Natural killer cell (primary cell): Measurements from ENCODE around the gene CRYGD. TPM values are rescaled to one million over a fixed set of nuclear protein-coding genes. Genes with fewer than 3 reads are reported as not detected.
"Not testable (repeated sequence)": the region's sequence is repeated elsewhere in the genome, so short reads cannot be mapped to it uniquely, and the experiment has no call there.

Experiments used
- ATAC-seq, 3 donors: fragments of 150-1000 bp in 2 of 3; fragments of 200-7000 bp in 1 of 3; cut with Tn5 transposase; 1 replicate in 1 of 3; 2 replicates in 2 of 3; pipeline ENCODE4 v1.10.0; 2021; ENCODE audit warnings: mild to moderate bottlenecking in 2 of 3, moderate library complexity in 2 of 3
- DNase-seq, 2 donors: peaks; one replicate each; pipeline versions ENCODE4 v3.0.0 to v3.0.0-alpha.2; 2013 to 2021; ENCODE audit warnings: mixed read lengths in 1 of 2
- H3K27ac ChIP-seq: one replicate; pipeline ENCODE4 v1.5.1; 2013; ENCODE audit warnings: mild to moderate bottlenecking, low read length
- H3K27me3 ChIP-seq: one replicate; pipeline ENCODE4 v1.6.1; 2013; ENCODE audit warnings: low read length; ENCODE audit not compliant: control insufficient read depth, insufficient read depth
- H3K36me3 ChIP-seq: one replicate; pipeline ENCODE4 v1.6.1; 2013; ENCODE audit warnings: low read length; ENCODE audit not compliant: control insufficient read depth, insufficient read depth
- H3K4me1 ChIP-seq: one replicate; pipeline ENCODE4 v1.6.1; 2013; ENCODE audit warnings: low read length; ENCODE audit not compliant: control insufficient read depth, insufficient read depth
- H3K4me3 ChIP-seq: one replicate; pipeline ENCODE4 v1.5.1; 2013; ENCODE audit warnings: low read length
- H3K9me3 ChIP-seq: one replicate; pipeline ENCODE4 v1.6.1; 2013; ENCODE audit warnings: low read length; ENCODE audit not compliant: control insufficient read depth, insufficient read depth
- H3K27ac Mint-ChIP-seq, 2 donors: one replicate each; pipeline ENCODE4 v1.8.0; 2022; ENCODE audit warnings: mild to moderate bottlenecking in 2 of 2, mixed read lengths in 2 of 2, moderate library complexity in 1 of 2
- H3K27me3 Mint-ChIP-seq, 2 donors: one replicate each; pipeline ENCODE4 v1.8.0; 2022; ENCODE audit warnings: low read depth in 2 of 2, mixed read lengths in 2 of 2
- H3K36me3 Mint-ChIP-seq: one replicate; pipeline ENCODE4 v1.8.0; 2022; ENCODE audit warnings: mixed read lengths
- H3K4me1 Mint-ChIP-seq, 2 donors: one replicate each; pipeline ENCODE4 v1.8.0; 2022; ENCODE audit warnings: mixed read lengths in 2 of 2
- H3K4me3 Mint-ChIP-seq: one replicate; pipeline ENCODE4 v1.8.0; 2022; ENCODE audit warnings: mild to moderate bottlenecking, moderate library complexity, mixed read lengths
- H3K9me3 Mint-ChIP-seq, 2 donors: one replicate each; pipeline ENCODE4 v1.8.0; 2022; ENCODE audit warnings: mixed read lengths in 2 of 2
- WGBS: methylation state at CpG from one replicate; pipeline ENCODE4 v1.1.7; 2013; ENCODE audit warnings: missing lambda C conversion rate; ENCODE audit not compliant: insufficient coverage; 5-methylcytosine and 5-hydroxymethylcytosine counted together
- intact Hi-C: fragments of 100-400 bp; cut with micrococcal nuclease; formaldehyde crosslinking; loops from one replicate; pipeline ENCODE4 v1.14.2; 2022
- total RNA-seq, 4 donors: library from RNA; stranded (reverse); fragments of 120-200 nt in 1 of 4; gene quantifications; one replicate each; pipeline versions ENCODE4 v1.2.3 to v1.2.4, GENCODE V29; 2013 to 2022
- TF ChIP-seq, protein P1 (sequence below): fragments of 200-600 bp; IDR thresholded peaks from one replicate; pipeline ENCODE4 v1.8.0; 2022; ENCODE audit warnings: antibody characterized with exemption

The CRYGD gene
- total RNA-seq, 3 donors from 2014 or later (not counting 1 experiment from before 2014, with no cell fraction given), result not detected

DNA sequence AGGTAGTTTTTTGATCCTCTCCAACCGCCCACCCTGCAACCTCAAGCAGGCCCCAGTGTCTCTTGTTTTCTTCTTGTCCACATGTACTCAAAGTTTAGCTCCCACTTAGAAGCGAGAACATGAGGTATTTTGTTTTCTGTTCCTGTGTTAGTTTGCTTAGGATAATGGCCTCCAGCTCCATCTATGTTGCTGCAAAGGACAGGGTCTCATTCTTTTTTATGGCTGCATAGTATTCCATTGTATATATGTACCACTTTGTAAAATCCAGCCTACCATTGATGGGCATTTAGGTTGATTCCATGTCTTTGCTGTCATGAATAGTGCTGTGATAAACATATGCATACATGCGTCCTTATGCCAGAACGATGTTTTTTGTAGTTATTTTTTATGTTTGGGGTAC, 2.8 kb upstream of the CRYGD start:
- Mint-ChIP-seq H3K9me3 (no peaks in the 10 kb centered on the region), H3K4me1 (peaks cover 12% of the 10 kb centered on the region in 2 donors), H3K27ac (no peak overlapping the region), H3K27me3 (peaks cover 17 to 34% of the 10 kb centered on the region in 2 donors), H3K4me3 (no peak overlapping the region), H3K36me3 (no peaks in the 10 kb centered on the region)
- Histone ChIP-seq H3K36me3 (no peaks in the 10 kb centered on the region), H3K4me1 (peaks cover 7% of the 10 kb centered on the region), H3K4me3 (no peak overlapping the region), H3K27me3 (peaks cover 13% of the 10 kb centered on the region), H3K9me3 (no peaks in the 10 kb centered on the region), H3K27ac (no peak overlapping the region)
- no peak for ATAC-seq
- DNase-seq, result no peak
- 93% methylated on average over 2 of the region's 4 CpGs for WGBS
- intact Hi-C loops, result no loop called here
- TF ChIP-seq, protein P1, sequence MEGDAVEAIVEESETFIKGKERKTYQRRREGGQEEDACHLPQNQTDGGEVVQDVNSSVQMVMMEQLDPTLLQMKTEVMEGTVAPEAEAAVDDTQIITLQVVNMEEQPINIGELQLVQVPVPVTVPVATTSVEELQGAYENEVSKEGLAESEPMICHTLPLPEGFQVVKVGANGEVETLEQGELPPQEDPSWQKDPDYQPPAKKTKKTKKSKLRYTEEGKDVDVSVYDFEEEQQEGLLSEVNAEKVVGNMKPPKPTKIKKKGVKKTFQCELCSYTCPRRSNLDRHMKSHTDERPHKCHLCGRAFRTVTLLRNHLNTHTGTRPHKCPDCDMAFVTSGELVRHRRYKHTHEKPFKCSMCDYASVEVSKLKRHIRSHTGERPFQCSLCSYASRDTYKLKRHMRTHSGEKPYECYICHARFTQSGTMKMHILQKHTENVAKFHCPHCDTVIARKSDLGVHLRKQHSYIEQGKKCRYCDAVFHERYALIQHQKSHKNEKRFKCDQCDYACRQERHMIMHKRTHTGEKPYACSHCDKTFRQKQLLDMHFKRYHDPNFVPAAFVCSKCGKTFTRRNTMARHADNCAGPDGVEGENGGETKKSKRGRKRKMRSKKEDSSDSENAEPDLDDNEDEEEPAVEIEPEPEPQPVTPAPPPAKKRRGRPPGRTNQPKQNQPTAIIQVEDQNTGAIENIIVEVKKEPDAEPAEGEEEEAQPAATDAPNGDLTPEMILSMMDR, result no peak

- no peak overlapping the region for H3K27ac ChIP-seq
Measured at GRCh38 chr2:208125251-208125650, 927 bp upstream of the CRYGD start.

DNA sequence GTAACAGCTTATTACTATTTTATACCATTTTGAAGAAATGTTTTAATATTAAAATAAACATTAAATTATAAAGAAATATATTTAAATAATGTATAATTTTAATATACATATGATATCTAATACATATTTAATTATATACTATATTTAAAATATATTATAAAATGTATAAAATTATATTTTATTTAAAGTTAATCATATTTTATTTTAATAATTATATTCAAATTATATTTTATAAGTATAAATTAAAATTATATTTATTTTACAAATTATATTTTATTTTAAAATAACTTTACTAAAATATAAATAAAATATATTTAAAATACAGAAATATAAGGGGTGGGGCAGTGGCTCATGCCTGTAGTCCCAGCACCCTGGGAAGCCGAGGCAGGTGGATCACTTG, 2.1 kb downstream of the CRYGD start:
- Mint-ChIP-seq H3K27ac (no peak overlapping the region), H3K9me3 (no peaks in the 10 kb centered on the region), H3K36me3 (no peaks in the 10 kb centered on the region), H3K4me3 (no peak overlapping the region), H3K27me3 (peaks cover 23 to 34% of the 10 kb centered on the region in 2 donors), H3K4me1 (peaks cover 12% of the 10 kb centered on the region in 2 donors)
- 100% methylated on average over 1 of the region's 1 CpG for WGBS
- DNase-seq, result no peak
- H3K4me3 ChIP-seq, result no peak overlapping the region
- no peak for ATAC-seq
- TF ChIP-seq, protein P1, result no peak
- peaks cover 7% of the 10 kb centered on the region for H3K4me1 ChIP-seq
- no peaks in the 10 kb centered on the region for H3K9me3 ChIP-seq
- no peaks in the 10 kb centered on the region for H3K36me3 ChIP-seq
- no peak overlapping the region for H3K27ac ChIP-seq
- intact Hi-C loops, result no loop called here
- peaks cover 13% of the 10 kb centered on the region for H3K27me3 ChIP-seq

More at GRCh38 chr2:208125251-208125650, 927 bp upstream of the CRYGD start:
- intact Hi-C loops, result no loop called here
- no peaks in the 10 kb centered on the region for H3K36me3 Mint-ChIP-seq
- 87% methylated on average over 4 of the region's 4 CpGs for WGBS
- Histone ChIP-seq H3K4me1 (peaks cover 7% of the 10 kb centered on the region), H3K9me3 (no peaks in the 10 kb centered on the region), H3K36me3 (no peaks in the 10 kb centered on the region), H3K27me3 (peaks cover 13% of the 10 kb centered on the region), H3K4me3 (no peak overlapping the region)
- no peak for DNase-seq
- ATAC-seq, result no peak
- peaks cover 20 to 42% of the 10 kb centered on the region in 2 donors for H3K27me3 Mint-ChIP-seq
- TF ChIP-seq, protein P1, result no peak
- no peak overlapping the region for H3K27ac Mint-ChIP-seq
- H3K9me3 Mint-ChIP-seq, result no peaks in the 10 kb centered on the region
- H3K4me3 Mint-ChIP-seq, result no peak overlapping the region
- peaks cover 12% of the 10 kb centered on the region in 2 donors for H3K4me1 Mint-ChIP-seq

DNA sequence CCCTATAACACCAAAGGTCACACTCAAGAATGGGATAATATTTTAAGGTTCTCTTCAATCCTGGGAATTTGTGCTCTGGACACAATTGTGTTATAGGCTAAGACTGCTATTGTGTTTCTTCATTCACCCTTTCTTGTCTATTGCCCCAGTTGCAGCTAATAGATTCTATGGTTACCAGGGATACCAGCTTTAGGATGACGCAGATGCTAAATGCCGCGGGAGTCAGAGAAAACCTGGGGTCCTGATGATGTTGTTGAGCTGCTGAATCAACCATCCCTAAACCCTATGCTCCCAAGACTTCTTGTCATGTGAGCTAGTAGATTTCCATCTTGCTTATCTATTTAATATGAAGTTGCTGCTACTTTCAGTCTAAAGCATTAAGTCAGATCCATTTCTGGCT, 5.4 kb downstream of the CRYGD start:
- Histone ChIP-seq H3K27ac (no peak overlapping the region), H3K4me3 (no peak overlapping the region), H3K4me1 (peaks cover under 1% of the 10 kb centered on the region), H3K9me3 (no peaks in the 10 kb centered on the region), H3K27me3 (peaks cover 4% of the 10 kb centered on the region), H3K36me3 (no peaks in the 10 kb centered on the region)
- ATAC-seq (peak in 1 of 3 donors; percentile 17), DNase-seq (no peak)
- Mint-ChIP-seq H3K4me3 (no peak overlapping the region), H3K27me3 (peaks cover 9 to 12% of the 10 kb centered on the region in 2 donors), H3K27ac (no peak overlapping the region), H3K4me1 (peaks cover 3% of the 10 kb centered on the region in 2 donors), H3K9me3 (no peaks in the 10 kb centered on the region), H3K36me3 (no peaks in the 10 kb centered on the region)
- TF ChIP-seq, protein P1, result no peak
- WGBS, result 93% methylated on average over 3 of the region's 3 CpGs
- intact Hi-C loops, result no loop called here

DNA sequence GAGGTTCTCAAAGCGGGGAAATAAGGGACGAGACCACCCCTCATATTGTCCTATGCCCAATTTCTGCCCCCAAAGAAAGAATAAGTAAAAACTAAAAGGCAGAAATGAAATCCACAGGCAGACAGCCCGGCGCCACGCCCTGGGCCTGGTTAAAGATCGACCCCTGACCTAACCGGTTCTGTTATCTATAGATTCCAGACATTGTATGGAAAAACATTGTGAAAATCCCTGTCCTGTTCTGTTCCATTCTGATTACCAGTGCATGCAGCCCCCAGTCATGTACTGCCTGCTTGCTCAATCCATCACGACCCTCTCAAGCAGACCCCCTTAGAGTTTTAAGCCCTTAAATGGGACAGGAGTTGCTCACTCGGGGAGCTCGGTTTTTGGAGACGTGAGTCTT, 6.9 kb downstream of the CRYGD start:
- ATAC-seq, H3K27ac ChIP-seq, H3K9me3 ChIP-seq, H3K36me3 Mint-ChIP-seq, H3K4me3 ChIP-seq, H3K27me3 ChIP-seq, H3K36me3 ChIP-seq, H3K9me3 Mint-ChIP-seq, intact Hi-C loops, H3K4me1 Mint-ChIP-seq, H3K4me3 Mint-ChIP-seq, H3K27ac Mint-ChIP-seq, H3K4me1 ChIP-seq, DNase-seq, H3K27me3 Mint-ChIP-seq: not testable (repeated sequence)
- 95% methylated on average over 11 of the region's 11 CpGs for WGBS
